HuH-7 (cell line): ENCODE results near the gene PKD2L1.
A peak's percentile ranks its signal among the peaks of the same experiment; 100 is the strongest.
"Not testable (repeated sequence)": the region's sequence is repeated elsewhere in the genome, so short reads cannot be mapped to it uniquely, and the experiment has no call there.

Experiments
- DNase-seq: peaks from one replicate; pipeline ENCODE4 v3.0.0; 2011; ENCODE audit warnings: low spot score

Gene PKD2L1

GRCh38 chr10:100333661-100334440, 3.8 kb upstream of the PKD2L1 start:
- DNase-seq, result no peak

- no peak for DNase-seq
Observed at GRCh38 chr10:100333106-100333505, 3.1 kb upstream of the PKD2L1 start.

- DNase-seq, result no peak
Observed at GRCh38 chr10:100328198-100328597, 1.8 kb downstream of the PKD2L1 start.

- DNase-seq, result no peak
Observed at GRCh38 chr10:100327718-100328009, 2.4 kb downstream of the PKD2L1 start.

GRCh38 chr10:100327007-100327717, 2.9 kb downstream of the PKD2L1 start:
- DNase-seq, result no peak

GRCh38 chr10:100325158-100325557, 4.9 kb downstream of the PKD2L1 start:
- no peak for DNase-seq

- no peak for DNase-seq
Observed at GRCh38 chr10:100319707-100320402, 10.2 kb downstream of the PKD2L1 start.

GRCh38 chr10:100318207-100318606, 11.8 kb downstream of the PKD2L1 start:
- no peak for DNase-seq

GRCh38 chr10:100315615-100316014, 14.4 kb downstream of the PKD2L1 start:
- no peak for DNase-seq

GRCh38 chr10:100311298-100311697, 18.7 kb downstream of the PKD2L1 start:
- DNase-seq, result no peak

GRCh38 chr10:100307684-100308083, 22.3 kb downstream of the PKD2L1 start:
- no peak for DNase-seq

GRCh38 chr10:100306861-100307260, 23.2 kb downstream of the PKD2L1 start:
- no peak for DNase-seq

GRCh38 chr10:100304414-100304813, 25.6 kb downstream of the PKD2L1 start:
- DNase-seq, result no peak

- peak; percentile 47 for DNase-seq
Observed at GRCh38 chr10:100303724-100304319, 26.2 kb downstream of the PKD2L1 start.

- DNase-seq, result not testable (repeated sequence)
Observed at GRCh38 chr10:100301123-100301522, 28.9 kb downstream of the PKD2L1 start.

GRCh38 chr10:100297242-100297641, 32.8 kb downstream of the PKD2L1 start:
- DNase-seq, result no peak

GRCh38 chr10:100293066-100293465, 37.0 kb downstream of the PKD2L1 start:
- no peak for DNase-seq

- DNase-seq, result not testable (repeated sequence)
Observed at GRCh38 chr10:100292300-100292699, 37.7 kb downstream of the PKD2L1 start.

- DNase-seq, result no peak
Observed at GRCh38 chr10:100291356-100291755, 38.7 kb downstream of the PKD2L1 start.

- no peak for DNase-seq
Observed at GRCh38 chr10:100289641-100290040, 40.4 kb downstream of the PKD2L1 start.

GRCh38 chr10:100288196-100288595, 41.8 kb downstream of the PKD2L1 start:
- DNase-seq, result no peak

- no peak for DNase-seq
Observed at GRCh38 chr10:100287756-100288155, 42.3 kb downstream of the PKD2L1 start.
